HuH-7 (cell line): ENCODE results near the gene TEX101.
"Not testable (repeated sequence)": the region's sequence is repeated elsewhere in the genome, so short reads cannot be mapped to it uniquely, and the experiment has no call there.

Source experiments
- DNase-seq: peaks from one replicate; pipeline ENCODE4 v3.0.0; 2011; ENCODE audit warnings: low spot score

TEX101 gene

DNA sequence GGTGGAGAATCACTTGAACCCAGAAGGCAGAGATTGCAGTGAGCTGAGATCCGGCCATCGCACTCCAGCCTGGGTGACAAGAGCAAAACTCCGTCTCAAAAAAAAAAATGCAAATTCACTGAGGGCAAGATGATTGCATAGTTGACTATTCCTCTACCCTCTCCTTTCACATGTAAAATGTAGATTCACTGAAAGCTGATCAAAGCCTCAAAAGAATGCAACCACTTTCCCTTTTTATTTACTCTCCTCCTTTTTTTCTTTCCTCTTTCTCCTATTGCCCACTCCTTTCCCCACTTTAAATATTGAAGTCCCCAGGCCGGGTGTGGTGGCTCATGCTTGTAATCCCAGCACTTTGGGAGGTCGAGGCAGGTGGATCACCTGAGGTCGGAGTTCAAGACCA lies 6.3 kb downstream of the TEX101 start:
- DNase-seq: no peak

DNA sequence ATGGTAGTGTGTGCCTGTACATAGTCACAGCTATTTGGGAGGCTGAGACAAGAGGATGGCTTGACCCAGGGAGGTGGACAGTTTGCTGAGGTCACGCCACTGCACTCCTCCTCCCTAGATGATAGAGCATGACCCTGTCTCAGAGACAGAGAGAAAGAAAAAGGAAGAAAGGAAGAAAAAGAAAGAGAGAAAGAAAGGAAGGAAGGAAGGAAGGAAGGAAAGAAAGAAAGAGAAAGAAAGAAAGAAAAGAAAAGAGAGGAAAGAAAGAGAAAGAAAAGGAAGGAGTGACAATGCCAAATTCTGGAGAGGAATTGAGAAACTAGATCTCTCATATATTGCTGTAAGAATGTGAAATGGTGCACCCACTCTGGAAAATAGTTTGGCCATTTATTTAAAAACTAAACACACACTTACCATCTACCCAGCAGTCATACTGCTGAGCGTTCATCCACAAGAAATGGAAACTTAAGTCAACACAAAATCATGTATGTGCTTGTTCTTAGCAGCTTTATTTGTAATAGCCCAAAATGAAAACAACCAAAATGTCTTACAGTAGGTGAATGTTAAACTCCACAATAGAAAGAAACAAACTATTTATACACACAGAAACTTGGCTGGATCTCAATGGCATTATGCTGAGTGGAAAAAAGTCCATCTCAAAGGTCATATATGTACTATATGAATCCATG lies 7.5 kb downstream of the TEX101 start:
- DNase-seq: no peak

DNA sequence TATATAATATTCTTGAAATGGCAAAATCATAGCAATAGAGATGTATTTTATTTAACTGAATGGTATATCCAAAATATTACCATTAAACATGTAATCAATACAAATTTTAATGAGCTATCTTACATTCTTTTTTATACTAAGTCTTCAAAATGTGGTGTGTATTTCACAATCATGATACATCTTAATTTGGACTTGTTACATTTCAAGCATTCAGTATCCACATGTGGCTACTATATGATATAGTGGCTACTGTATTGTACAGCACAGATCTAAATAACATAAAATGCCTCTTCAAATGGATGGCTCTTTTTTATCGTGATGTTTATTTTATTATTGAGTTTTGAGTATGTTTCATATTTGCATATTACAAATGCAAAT lies 8.0 kb downstream of the TEX101 start:
- DNase-seq: no peak

DNA sequence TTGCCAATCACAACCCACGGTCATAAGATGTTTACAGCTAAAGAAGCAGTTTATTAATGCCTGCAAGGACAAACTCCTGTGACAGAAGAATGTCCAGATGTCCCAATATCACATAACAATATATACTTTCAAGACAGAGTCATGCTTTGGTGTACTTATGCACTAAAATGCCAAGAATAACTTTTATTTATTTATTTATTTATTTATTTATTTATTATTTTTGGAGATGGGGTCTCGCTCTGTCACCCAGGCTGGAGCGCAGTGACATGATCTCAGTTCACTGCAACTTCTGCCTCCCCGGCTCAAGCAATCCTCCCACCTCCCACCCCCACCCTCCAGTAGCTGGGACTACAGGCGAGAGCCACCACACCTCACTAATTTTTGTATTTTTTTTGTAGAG lies 9.1 kb downstream of the TEX101 start:
- DNase-seq: no peak

DNA sequence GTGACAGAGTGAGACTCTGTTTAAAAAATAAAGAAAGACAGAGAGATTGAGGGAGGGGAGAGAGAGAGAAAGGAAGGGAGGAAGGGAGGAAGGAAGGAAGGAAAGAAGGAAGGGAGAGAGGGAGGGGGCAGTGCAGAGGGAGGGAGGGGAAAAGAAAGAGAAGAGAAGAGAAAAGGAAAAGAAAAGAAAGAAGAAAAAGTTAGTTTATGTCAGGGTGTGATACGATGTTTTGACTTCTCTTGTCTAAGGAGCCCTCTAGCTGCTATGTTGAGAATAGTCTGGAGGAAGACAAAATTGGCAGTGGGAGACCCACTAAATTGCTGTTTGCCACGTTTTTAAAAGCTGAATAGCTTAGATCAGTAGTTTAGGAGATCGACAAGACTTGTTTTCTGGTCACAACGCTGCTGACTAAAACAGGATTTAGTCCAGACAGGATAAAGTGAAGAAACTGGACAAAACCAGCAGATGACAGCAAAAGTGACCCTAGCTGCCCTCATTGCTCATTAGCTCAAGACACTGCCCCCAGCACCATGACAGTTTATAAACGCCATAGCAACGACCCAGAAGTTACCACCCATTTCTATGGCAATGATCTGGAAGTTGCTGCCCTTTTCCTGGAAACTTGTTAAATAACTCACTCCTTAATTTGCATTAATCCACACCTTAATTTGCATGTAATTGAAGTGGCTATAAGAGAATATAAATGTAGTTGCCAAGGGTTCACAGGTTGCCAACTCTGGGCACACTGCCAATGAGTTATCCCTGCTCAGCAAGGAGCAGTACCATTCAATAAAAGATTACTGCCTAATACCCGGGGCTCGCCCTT lies 11.1 kb downstream of the TEX101 start:
- DNase-seq: no peak

DNA sequence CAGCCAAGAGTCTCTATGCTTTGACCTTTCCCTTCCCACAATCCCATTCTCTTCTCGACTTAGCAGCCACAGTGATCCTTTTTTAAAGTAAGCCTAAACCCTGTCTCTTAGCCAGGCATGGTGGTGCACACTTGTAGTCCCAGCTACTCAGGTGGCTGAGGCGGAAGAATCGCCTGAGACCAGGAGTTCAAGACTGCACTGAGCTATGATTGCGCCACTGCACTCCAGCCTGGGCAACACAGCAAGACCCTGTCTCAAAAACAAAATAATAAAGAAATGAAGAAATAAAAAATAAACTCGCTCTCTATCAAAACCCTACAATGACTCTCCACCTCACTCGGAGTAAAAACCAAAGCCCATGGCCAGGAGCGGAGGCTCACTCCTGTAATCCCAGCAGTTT lies 14.7 kb downstream of the TEX101 start:
- no peak for DNase-seq

DNA sequence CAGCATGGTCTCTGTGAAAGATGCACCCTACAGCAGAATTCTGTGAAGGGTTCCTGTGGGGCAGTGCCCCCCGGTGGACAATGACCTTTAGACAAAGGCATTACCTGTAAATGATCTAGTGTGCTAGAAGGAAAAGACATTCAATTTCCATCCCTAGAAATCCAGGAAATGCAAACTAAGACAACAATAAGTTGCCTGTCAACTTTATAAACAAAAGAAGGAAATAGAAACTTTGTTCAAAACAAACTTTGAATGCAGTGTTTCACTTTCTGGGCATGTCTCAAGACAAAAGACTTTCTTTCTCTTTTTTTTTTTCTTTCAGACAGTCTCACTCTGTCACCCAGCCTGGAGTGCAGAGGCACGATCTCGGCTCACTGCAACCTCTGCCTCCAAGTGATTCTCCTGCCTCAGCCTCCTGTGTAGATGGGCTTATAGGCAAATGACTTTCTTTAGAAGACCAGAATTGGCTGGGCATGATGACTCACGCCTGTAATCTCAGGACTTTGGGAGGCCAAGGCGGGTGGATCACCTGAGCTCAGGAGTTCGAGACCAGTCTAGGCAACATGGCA lies 15.5 kb downstream of the TEX101 start:
- DNase-seq: no peak

DNA sequence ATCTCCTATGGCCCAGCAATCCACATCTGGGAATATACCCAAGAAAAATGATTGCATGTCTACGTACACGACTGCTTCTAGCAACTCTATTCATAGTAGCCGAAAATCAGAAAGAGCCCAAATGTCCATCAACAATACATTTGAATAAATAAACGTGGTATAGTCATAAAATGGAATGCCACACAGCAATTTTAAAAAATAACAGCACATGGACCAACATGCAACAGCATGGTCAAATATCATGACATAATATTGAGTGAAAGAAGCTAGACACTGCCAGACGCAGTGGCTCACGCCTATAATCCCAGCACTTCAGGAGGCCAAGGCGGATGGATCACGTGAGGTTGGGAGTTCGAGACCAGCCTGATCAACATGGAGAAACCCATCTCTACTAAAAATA lies 16.3 kb downstream of the TEX101 start:
- DNase-seq: no peak

DNA sequence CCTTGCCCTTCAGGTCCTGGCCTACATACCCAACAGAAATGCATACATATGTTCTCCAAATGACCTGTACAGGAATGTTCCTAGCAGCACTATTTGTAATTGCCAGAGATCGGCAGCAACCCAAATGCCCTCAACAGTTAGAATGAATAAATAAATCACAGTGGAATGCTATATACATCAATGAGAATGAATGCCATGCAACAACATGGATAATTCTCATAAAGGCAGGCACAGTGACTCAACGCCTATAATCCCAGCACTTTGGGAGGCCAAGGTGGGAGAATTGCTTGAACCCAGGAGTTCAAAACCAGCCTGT lies 18.6 kb downstream of the TEX101 start:
- no peak for DNase-seq

DNA sequence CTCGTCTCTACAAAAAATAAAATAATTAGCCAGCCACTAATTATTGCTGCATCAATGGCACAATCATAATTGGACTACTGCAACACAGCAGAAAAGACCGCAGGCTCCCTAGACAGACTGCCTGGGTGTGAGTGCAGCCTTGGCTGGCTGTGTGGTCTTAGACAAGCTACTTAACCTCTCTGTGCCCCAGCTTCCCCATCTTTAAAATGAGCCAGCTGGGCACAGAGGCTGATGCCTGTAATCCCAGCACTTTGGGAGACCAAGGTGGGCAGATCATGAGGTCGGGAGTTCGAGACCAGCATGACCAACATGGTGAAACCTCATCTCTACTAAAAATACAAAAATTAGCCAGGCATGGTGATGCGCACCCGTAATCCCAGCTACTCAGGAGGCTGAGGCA lies 19.0 kb downstream of the TEX101 start:
- DNase-seq: no peak

DNA sequence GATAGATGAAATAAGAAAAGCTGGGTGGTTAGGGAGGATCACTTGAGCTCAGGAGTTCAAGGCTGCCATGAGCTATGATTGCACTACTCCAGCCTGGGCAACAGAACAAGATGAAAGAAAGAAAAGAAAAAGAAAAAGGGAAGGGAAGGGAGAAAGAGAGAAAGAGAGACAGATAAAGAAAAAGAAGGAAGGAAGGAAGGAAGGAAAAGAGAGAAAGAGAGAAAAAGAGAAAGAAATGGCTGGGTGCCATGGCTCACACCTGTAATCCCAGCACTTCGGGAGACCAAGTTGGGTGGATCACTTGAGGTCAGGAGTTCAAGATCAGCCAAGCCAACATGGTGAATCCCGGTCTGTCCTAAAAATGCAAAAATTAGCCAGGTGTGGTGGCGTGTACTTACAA lies 21.1 kb downstream of the TEX101 start:
- no peak for DNase-seq

DNA sequence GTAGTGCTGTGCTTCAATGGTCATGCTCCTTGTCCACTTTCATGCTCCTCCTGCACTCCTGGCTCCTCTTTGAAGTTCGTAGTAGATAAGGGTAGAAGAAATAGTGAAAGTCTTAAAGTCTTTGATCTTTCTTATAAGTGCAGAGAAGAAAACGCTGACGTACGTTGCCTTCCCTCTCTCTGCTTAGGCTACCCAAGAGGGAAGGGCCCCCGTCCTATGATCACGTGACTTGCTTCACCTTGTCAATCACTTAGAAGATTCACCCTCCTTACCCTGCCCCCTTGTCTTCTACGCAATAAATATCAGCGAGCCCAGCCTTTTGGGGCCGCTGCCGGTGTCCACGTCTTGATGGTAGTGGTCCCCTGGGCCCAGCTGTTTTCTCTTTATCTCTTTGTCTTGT lies 22.6 kb downstream of the TEX101 start:
- not testable (repeated sequence) for DNase-seq

DNA sequence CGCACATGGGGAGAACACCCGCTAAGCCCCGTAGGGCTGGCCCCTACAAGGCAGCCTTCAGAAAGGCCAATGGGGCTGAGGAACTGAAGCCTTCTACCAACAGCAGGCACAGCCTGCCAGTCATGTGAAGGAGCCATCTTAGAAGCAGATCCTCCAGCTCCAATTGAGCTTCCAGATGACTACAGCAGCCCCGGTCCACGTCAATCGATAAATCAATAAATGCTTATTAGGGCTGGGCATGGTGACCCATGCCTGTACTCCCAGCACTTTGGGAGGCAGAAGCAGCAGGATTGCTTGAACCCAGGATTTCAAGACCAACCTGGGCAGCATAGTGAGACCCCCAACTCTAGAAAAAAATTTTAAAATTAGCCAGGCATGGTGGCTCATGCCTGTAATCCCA lies 23.0 kb downstream of the TEX101 start:
- no peak for DNase-seq

DNA sequence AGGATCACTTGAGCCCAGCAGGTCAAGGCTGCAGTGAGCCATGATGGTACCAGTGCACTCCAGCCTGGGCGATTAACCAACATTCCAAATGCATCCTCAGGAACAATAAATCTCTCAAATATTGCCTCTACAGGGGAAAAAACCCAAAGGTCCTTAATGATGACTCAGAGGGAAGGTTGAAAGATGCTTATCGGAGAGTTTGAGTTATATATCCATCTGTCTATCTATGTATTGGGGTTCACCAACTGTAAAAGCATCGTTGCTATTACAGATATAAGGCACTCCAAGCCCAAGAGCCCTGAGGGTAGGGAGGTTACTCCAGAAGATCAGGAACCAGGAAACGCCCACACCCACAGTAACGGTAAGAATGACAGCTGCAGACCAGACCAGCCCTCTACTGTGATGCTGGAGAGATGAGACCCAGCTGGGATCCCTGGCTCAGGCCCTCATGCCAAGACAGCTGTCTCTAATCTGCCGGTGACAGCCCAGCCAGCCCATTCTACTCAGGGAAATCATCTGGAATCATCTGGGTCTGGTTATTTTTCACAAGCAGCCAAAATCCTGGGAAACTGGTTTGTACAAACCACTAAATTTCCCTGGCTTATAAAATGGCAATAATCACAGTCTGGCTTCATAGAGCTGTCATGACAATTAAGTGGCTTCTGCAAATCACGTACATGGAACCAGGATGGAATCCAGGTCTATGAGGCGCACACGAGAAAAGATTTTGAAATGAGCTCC lies 23.8 kb downstream of the TEX101 start:
- no peak for DNase-seq

DNA sequence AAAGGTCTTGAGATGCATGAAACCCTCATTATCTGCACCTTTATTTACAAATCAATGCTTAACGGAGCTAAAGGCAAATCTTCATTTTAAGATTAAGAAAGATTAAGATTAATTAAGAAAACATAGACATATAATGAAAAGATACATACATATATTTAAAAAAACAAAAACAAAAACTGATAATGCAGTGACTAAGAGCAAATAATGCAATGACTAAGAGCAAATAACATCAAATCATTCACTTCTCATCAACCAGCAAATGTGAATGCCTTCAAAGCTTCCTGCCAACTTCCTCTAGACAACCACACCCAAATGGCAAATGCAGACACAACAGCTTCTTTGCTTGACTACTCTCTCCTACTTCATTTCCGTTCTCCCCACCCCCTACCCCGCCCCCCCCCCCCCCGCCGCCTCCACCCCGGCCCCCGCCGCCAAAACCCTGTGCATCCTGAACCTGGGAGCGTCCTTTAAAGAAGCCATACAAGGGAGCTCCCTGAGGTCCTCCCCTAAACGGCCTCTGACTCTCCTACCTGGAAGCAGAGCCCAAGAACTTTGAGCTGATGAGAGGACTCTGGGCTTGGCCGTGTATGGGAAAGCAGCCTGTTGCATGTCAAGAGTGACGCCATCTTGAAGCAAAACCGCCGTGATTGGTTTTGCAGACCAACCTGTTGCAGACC lies 24.5 kb downstream of the TEX101 start:
- DNase-seq: no peak

DNA sequence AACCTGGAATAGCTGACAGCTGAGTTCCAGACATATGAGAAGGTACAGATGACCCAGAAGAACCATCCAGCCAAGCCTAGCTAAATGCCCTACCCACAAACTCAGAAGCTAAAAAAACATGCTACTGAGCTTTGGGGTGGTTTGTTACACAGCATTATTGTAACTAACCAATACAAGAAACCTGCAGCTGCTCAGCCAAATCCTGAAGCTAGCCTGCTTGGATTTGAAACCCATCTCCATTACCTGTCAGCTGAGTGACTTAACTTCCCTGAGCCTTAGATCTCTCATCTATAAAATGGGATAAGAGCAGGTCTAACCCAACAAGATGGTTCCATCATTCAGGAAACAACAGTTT lies 25.0 kb downstream of the TEX101 start:
- DNase-seq: no peak

DNA sequence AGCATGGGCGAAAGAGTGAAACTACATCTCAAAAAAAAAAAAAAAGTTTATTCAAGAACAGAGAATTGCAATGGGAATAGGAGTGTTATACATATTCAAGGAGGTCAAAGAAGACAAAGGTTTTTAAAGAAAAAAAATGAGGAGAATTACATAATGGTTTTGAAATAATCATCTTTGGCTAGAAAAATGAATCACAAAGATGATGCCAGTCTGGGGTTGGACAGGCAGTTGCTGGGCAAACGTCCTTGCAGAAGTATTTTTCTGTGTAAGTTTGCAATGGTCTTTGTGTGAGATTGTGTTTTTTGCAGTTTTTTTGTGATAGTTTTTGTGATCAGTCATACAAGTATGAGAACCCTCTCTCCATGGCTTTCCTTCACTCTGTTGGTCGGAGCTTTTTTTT lies 27.0 kb downstream of the TEX101 start:
- DNase-seq: no peak

DNA sequence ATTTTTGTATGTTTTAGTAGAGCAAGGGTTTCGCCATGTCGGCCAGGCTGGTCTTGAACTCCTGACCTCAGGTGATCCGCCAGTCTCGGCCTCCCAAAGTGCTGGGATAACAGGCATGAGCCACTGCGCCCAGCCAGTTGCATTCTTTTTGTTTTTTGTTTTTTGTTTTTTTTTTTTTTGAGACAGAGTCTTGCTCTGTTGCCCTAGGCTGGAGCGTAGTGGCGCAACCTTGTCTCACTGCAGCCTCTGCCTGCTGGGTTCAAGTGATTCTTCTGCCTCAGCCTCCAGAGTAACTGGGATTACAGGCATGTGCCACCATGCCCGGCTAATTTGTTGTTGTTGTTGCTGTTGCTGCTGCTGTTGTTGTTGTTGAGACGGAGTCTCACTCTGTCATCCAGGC lies 29.4 kb downstream of the TEX101 start:
- DNase-seq: not testable (repeated sequence)

DNA sequence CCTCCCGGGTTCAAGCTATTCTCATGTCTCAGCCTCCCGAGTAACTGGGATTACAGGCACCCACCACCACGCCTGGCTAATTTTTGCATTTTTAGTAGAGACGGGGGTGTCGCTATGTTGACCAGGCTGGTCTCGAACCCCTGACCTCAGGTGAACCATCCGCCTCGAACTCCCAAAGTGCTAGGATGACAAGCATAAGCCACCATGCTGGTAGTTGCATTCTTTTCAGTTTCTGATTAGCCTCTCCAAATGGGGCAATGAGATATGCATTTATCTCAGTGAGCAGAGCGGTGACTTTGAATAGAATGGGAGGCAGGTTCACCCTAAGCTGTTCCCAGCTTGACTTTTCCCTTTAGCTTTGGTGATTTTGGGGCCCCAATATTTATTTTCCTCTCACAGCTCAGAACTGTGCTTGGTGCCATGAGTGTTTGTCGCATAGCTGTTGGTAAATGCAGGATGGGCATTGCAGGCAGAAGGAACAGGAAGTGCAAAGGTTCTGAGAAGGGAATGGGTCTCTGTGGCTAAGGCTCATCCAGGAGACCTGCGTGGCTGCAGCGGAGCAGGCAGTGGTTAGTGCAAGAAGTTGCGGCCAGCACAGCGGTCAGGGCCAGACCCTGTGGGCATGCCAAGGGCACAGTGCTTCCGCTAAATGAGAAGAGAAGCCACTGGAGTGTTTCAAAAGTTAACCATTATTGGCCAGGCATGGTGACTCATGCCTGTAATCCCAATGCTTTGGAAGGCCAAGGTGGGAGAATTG lies 30.0 kb downstream of the TEX101 start:
- no peak for DNase-seq

DNA sequence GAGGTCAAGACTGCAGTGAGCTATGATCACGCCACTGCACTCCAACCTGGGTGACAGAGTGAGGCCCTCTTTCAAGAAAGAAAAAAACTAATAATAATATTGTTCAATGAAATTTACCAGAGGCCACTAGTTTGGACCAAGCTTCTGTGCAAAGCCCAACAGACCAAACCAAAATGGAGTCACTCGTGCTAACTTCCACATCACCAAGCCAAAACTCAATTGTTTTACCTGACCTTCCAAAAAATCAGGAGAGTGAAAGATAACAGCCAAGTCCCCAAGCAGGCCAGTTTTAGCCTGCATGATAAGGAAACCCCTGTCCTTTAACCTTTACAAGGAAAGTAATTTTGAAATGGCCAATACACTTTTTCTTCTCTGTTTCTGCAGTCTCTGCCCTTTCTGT lies 30.7 kb downstream of the TEX101 start:
- no peak for DNase-seq

DNA sequence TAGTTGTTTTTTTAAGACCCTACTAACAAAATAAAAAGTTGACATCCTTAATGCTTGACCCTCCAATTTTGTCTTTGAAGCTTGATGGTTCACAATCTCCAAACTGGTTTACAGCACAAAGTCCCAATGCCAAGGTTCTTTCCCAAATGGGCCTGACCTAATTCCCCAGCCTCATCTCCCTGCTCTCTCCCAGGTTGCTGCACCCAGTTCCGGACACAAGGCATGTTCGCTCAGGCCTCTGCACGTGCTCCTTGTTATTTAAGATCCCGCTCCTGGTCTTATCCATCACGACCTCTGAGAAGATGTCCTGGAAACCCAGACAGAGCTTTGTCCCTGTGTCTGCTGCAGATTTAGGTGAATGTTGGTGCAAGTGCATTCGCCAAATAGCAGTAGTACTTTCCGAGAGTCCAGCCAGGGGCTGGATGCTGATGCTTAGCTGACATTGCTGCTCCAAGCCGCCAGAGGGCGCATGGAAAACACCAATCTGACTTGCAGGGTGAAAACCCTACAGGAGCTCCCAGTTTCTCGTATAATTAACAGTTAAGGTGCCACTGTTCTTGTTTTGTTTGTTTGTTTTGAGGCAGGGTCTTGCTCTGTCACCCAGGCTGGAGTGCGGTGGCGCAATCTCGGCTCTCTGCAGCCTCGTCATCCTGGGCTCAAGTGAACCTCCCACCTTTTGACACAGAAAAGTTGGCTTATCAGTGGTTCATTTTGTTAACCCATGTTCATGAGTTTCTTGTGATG lies 32.2 kb downstream of the TEX101 start:
- DNase-seq: peak; percentile 85
